ENCODE results near the gene DMAP1.
"Not testable (repeated sequence)": the region's sequence is repeated elsewhere in the genome, so short reads cannot be mapped to it uniquely, and the experiment has no call there.

The DMAP1 gene

GRCh38 chr1:44213222-44214112, at the start of gene DMAP1:
DMAP1 (plus strand) TSS chr1:44213471; CDS start chr1:44213754, 283 bp downstream.
- peak; percentile 77 for DNase-seq (ENCODE audit: low spot score)

GRCh38 chr1:44168520-44169098, 44.7 kb upstream of the DMAP1 start:
- DNase-seq (ENCODE audit: low spot score) = no peak

GRCh38 chr1:44170281-44170823, 42.9 kb upstream of the DMAP1 start:
- no peak for DNase-seq (ENCODE audit: low spot score)

GRCh38 chr1:44174630-44175029, 38.6 kb upstream of the DMAP1 start:
- no peak for DNase-seq (ENCODE audit: low spot score)

- no peak for DNase-seq (ENCODE audit: low spot score)
Observed at GRCh38 chr1:44200336-44200735, 12.9 kb upstream of the DMAP1 start.

- DNase-seq (ENCODE audit: low spot score) = not testable (repeated sequence)
Observed at GRCh38 chr1:44206545-44206944, 6.7 kb upstream of the DMAP1 start.

- DNase-seq (ENCODE audit: low spot score) = no peak
Observed at GRCh38 chr1:44208226-44208625, 5.0 kb upstream of the DMAP1 start.

- no peak for DNase-seq (ENCODE audit: low spot score)
Observed at GRCh38 chr1:44210595-44210994, 2.7 kb upstream of the DMAP1 start.

GRCh38 chr1:44212355-44213221, 683 bp upstream of the DMAP1 start:
- no peak for DNase-seq (ENCODE audit: low spot score)

GRCh38 chr1:44217809-44218410, 4.6 kb downstream of the DMAP1 start:
- peak; percentile 69 for DNase-seq (ENCODE audit: low spot score)

GRCh38 chr1:44218503-44219300, 5.4 kb downstream of the DMAP1 start:
- DNase-seq (ENCODE audit: low spot score) = no peak

- no peak for DNase-seq (ENCODE audit: low spot score)
Observed at GRCh38 chr1:44219301-44219626, 6.0 kb downstream of the DMAP1 start.

GRCh38 chr1:44220001-44220751, 6.9 kb downstream of the DMAP1 start:
- DNase-seq (ENCODE audit: low spot score) = no peak

GRCh38 chr1:44220755-44221154, 7.5 kb downstream of the DMAP1 start:
- DNase-seq (ENCODE audit: low spot score) = no peak

- no peak for DNase-seq (ENCODE audit: low spot score)
Observed at GRCh38 chr1:44221769-44222168, 8.5 kb downstream of the DMAP1 start.

- no peak for DNase-seq (ENCODE audit: low spot score)
Observed at GRCh38 chr1:44222397-44223186, 9.3 kb downstream of the DMAP1 start.

- no peak for DNase-seq (ENCODE audit: low spot score)
Observed at GRCh38 chr1:44223187-44223610, 9.9 kb downstream of the DMAP1 start.

- DNase-seq (ENCODE audit: low spot score) = no peak
Observed at GRCh38 chr1:44225761-44226160, 12.5 kb downstream of the DMAP1 start.

- no peak for DNase-seq (ENCODE audit: low spot score)
Observed at GRCh38 chr1:44227211-44227610, 13.9 kb downstream of the DMAP1 start.

GRCh38 chr1:44228218-44228617, 14.9 kb downstream of the DMAP1 start:
- DNase-seq (ENCODE audit: low spot score) = no peak
